HL-60 (cell line): ENCODE data around the gene HAGHL.
"Not testable (repeated sequence)": the region's sequence is repeated elsewhere in the genome, so short reads cannot be mapped to it uniquely, and the experiment has no call there.

ENCODE experiments used
- DNase-seq, 2 experiments: peaks; one replicate each; pipeline ENCODE4 v3.0.0-alpha.2; 2010 to 2020; ENCODE audit warnings: low read depth in 1 of 2, low spot score in 1 of 2
- H3K27ac ChIP-seq: fragments of 250-450 bp; sonication (Bioruptor Pico); replicated peaks from 2 replicates; pipeline ENCODE4 v1.5.1; 2020; ENCODE audit warnings: mild to moderate bottlenecking, moderate library complexity
- H3K27me3 ChIP-seq: fragments of 250-450 bp; sonication (Bioruptor Pico); 2 replicates; pipeline ENCODE4 v1.5.1; 2021; ENCODE audit warnings: mild to moderate bottlenecking, moderate library complexity; ENCODE audit not compliant: insufficient read depth, poor library complexity, severe bottlenecking
- H3K4me3 ChIP-seq: replicated peaks from 2 replicates; pipeline ENCODE4 v1.5.1; 2011; ENCODE audit warnings: mild to moderate bottlenecking, control low read depth, low read length; ENCODE audit not compliant: insufficient read depth
- CTCF ChIP-seq: IDR thresholded peaks from one replicate; pipeline ENCODE4 v1.5.1; 2011; ENCODE audit warnings: low read length, control low read depth, inconsistent platforms; ENCODE audit not compliant: insufficient read depth
- GABPA ChIP-seq: IDR thresholded peaks from 2 replicates; pipeline ENCODE4 v1.6.1; 2012; ENCODE audit warnings: low read depth
- POLR2AphosphoS5 ChIP-seq: IDR thresholded peaks from 2 replicates; pipeline ENCODE4 v1.6.1; 2012; ENCODE audit warnings: low read depth
- REST ChIP-seq: IDR thresholded peaks from 2 replicates; pipeline ENCODE4 v1.6.1; 2012; ENCODE audit warnings: low read depth; ENCODE audit not compliant: insufficient replicate concordance
- SPI1 ChIP-seq: IDR thresholded peaks from 2 replicates; pipeline ENCODE4 v1.6.1; 2012; ENCODE audit warnings: low read depth, mild to moderate bottlenecking, borderline replicate concordance

Gene HAGHL

GRCh38 chr16:752007-752312 lies 25.1 kb downstream of the HAGHL start:
- no peak for DNase-seq

GRCh38 chr16:754121-754607 lies 27.3 kb downstream of the HAGHL start:
- not testable (repeated sequence) for DNase-seq, H3K27ac ChIP-seq, H3K4me3 ChIP-seq, H3K27me3 ChIP-seq

More at GRCh38 chr16:752007-752312, 25.1 kb downstream of the HAGHL start:
- H3K27ac ChIP-seq: no peak overlapping the region
- TF ChIP-seq GABPA (no peak), CTCF (no peak), SPI1 (no peak), REST (no peak), POLR2AphosphoS5 (no peak)
- H3K27me3 ChIP-seq: no peaks in the 10 kb centered on the region
- H3K4me3 ChIP-seq: no peak overlapping the region

- TF ChIP-seq SPI1: peak; percentile 40; the same call in 1 of the 2 replicates
- no peak for TF ChIP-seq CTCF
- no peak for TF ChIP-seq GABPA
- TF ChIP-seq REST: no peak
- no peak for TF ChIP-seq POLR2AphosphoS5
- Histone ChIP-seq H3K4me3 (no peak overlapping the region), H3K27ac (no peak overlapping the region), H3K27me3 (no peaks in the 10 kb centered on the region)
- DNase-seq: peak in 1 of 2 experiments; percentile 71
These were observed 27.8 kb downstream of the HAGHL start for GRCh38 chr16:754656-755055.

GRCh38 chr16:756428-756827 lies 29.5 kb downstream of the HAGHL start:
- TF ChIP-seq GABPA (no peak), POLR2AphosphoS5 (no peak), SPI1 (no peak), CTCF (no peak), REST (no peak)
- Histone ChIP-seq H3K4me3 (no peak overlapping the region), H3K27me3 (no peaks in the 10 kb centered on the region), H3K27ac (no peak overlapping the region)
- no peak for DNase-seq
